Endothelial cell of umbilical vein (primary cell): ENCODE results near the gene PARD3B. TPM values are rescaled to one million over a fixed set of nuclear protein-coding genes. Genes with fewer than 3 reads are reported as not detected.

Experiments used
- BruUV-seq: library from RNA; stranded (reverse); fragments of 400-500 nt; replicated peaks from 2 replicates; lab custom pipeline; 2021; lab: Mats Ljungman, UMichigan
- CTCF ChIA-PET: fragments of 300-600, 350-600 bp; sonication (Branson Sonifier 250); formaldehyde crosslinking; loops from one replicate; lab custom pipeline; 2021; ENCODE audit warnings: antibody characterized with exemption, inconsistent platforms; lab: Charles Lee
- POLR2A ChIA-PET: fragments of 300-600, 350-600 bp; sonication (Branson Sonifier 250); formaldehyde crosslinking; loops from one replicate; lab custom pipeline; 2021; ENCODE audit warnings: antibody characterized with exemption, inconsistent platforms; lab: Charles Lee
- DNase-seq: peaks from one replicate; pipeline ENCODE4 v3.0.0-alpha.2; 2011; ENCODE audit warnings: low read depth, low spot score
- FAIRE-seq: peaks from 2 replicates; lab custom pipeline; 2011; peaks lifted over from hg19 to GRCh38; lab: Jason Lieb, UNC
- H2AFZ ChIP-seq: 2 replicates; pipeline ENCODE4 v1.6.0; 2012; ENCODE audit warnings: low read depth, low read length, control low read depth, inconsistent platforms
- H3K27ac ChIP-seq: 2 replicates; pipeline ENCODE4 v1.5.1; 2011; ENCODE audit warnings: low read depth, mild to moderate bottlenecking, control low read depth, low read length, moderate library complexity; ENCODE audit not compliant: insufficient read depth
- H3K27me3 ChIP-seq, 2 experiments: 2 replicates each; pipeline versions ENCODE4 v1.6.0 to v1.6.1; 2011; ENCODE audit warnings: low read length in 2 of 2, mixed read lengths in 1 of 2; ENCODE audit not compliant: control insufficient read depth in 2 of 2, insufficient read depth in 2 of 2
- H3K36me3 ChIP-seq, 2 experiments: 2 replicates in 1 of 2; 3 replicates in 1 of 2; pipeline ENCODE4 v1.5.1; 2011; ENCODE audit warnings: low read length in 2 of 2, mild to moderate bottlenecking in 1 of 2, moderate library complexity in 1 of 2; ENCODE audit not compliant: control insufficient read depth in 2 of 2, insufficient read depth in 2 of 2; ENCODE audit errors: extremely low read depth in 1 of 2
- H3K4me1 ChIP-seq: 3 replicates; pipeline ENCODE4 v1.5.1; 2011; ENCODE audit warnings: mild to moderate bottlenecking, low read length; ENCODE audit not compliant: control insufficient read depth, insufficient read depth; ENCODE audit errors: extremely low read depth
- H3K4me2 ChIP-seq: 2 replicates; pipeline ENCODE4 v1.6.1; 2011; ENCODE audit warnings: low read length, control low read depth, mixed read lengths; ENCODE audit not compliant: insufficient read depth
- H3K4me3 ChIP-seq, 3 experiments: fragments of 200-600 bp in 1 of 3; sonication (generic), shearing (Covaris generic) in 1 of 3; replicated peaks in 1 of 3; 2 replicates each; pipeline ENCODE4 v1.5.1; 2011 to 2016; ENCODE audit warnings: control low read depth in 3 of 3, low read length in 3 of 3, mild to moderate bottlenecking in 2 of 3, inconsistent platforms in 1 of 3, low read depth in 1 of 3, moderate library complexity in 1 of 3; ENCODE audit not compliant: insufficient read depth in 1 of 3
- H3K79me2 ChIP-seq: 2 replicates; pipeline ENCODE4 v1.6.0; 2012; ENCODE audit warnings: low read length, inconsistent platforms; ENCODE audit not compliant: control insufficient read depth, insufficient read depth
- H3K9ac ChIP-seq: replicated peaks from 2 replicates; pipeline ENCODE3; 2011; ENCODE audit warnings: low read length, control low read depth; ENCODE audit not compliant: insufficient read depth; ENCODE audit errors: extremely low read depth
- H3K9me1 ChIP-seq: replicated peaks from 3 replicates; pipeline ENCODE4 v1.6.0; 2011; ENCODE audit warnings: mild to moderate bottlenecking, low read length; ENCODE audit not compliant: control insufficient read depth, insufficient read depth; ENCODE audit errors: extremely low read depth
- H3K9me3 ChIP-seq: replicated peaks from 2 replicates; pipeline ENCODE4 v1.5.1; 2012; ENCODE audit warnings: low read length, inconsistent platforms; ENCODE audit not compliant: control insufficient read depth, insufficient read depth
- H4K20me1 ChIP-seq: replicated peaks from 2 replicates; pipeline ENCODE3; 2011; ENCODE audit warnings: mild to moderate bottlenecking, low read length; ENCODE audit not compliant: control insufficient read depth, insufficient read depth; ENCODE audit errors: extremely low read depth
- CTCF ChIP-seq, 2 donors: IDR thresholded peaks; 1 replicate in 1 of 2; 2 replicates in 1 of 2; pipeline ENCODE4 v1.5.1; 2011; ENCODE audit warnings: low read length in 2 of 2, mild to moderate bottlenecking in 2 of 2, moderate library complexity in 2 of 2, control low read depth in 1 of 2, inconsistent platforms in 1 of 2, low read depth in 1 of 2; ENCODE audit not compliant: insufficient read depth in 1 of 2; ENCODE audit errors: extremely low read depth in 1 of 2
- EZH2 ChIP-seq: IDR thresholded peaks from 2 replicates; pipeline ENCODE4 v1.6.1; 2012; ENCODE audit warnings: borderline replicate concordance, low read depth, mild to moderate bottlenecking, moderate library complexity, low read length, inconsistent platforms; ENCODE audit not compliant: severe bottlenecking
- FOS ChIP-seq: IDR thresholded peaks from 2 replicates; pipeline ENCODE4 v1.6.1; 2011; ENCODE audit warnings: mild to moderate bottlenecking, low read length, moderate library complexity, borderline replicate concordance; ENCODE audit not compliant: insufficient read depth
- GATA2 ChIP-seq: IDR thresholded peaks from 2 replicates; pipeline ENCODE4 v1.7.0; 2011; ENCODE audit warnings: low read depth, mild to moderate bottlenecking, moderate library complexity, mixed read lengths, low read length; ENCODE audit not compliant: insufficient read length, insufficient read depth
- JUN ChIP-seq: IDR thresholded peaks from 2 replicates; pipeline ENCODE4 v1.6.1; 2011; ENCODE audit warnings: borderline replicate concordance, low read depth; ENCODE audit not compliant: insufficient read length, insufficient read depth
- MYC ChIP-seq: IDR thresholded peaks from one replicate; pipeline ENCODE4 v1.6.1; 2011; ENCODE audit warnings: mild to moderate bottlenecking, low read depth, low read length
- POLR2A ChIP-seq: IDR thresholded peaks from 2 replicates; pipeline ENCODE4 v1.6.1; 2012; ENCODE audit warnings: low read depth, mild to moderate bottlenecking, control low read depth, low read length
- POLR2AphosphoS5 ChIP-seq: IDR thresholded peaks from 2 replicates; pipeline ENCODE4 v1.6.1; 2012; ENCODE audit warnings: low read depth, mild to moderate bottlenecking, control low read depth, low read length, moderate library complexity; ENCODE audit not compliant: insufficient read depth
- dilution Hi-C: fragments of 300-500 bp; cut with MboI; formaldehyde crosslinking; loops from one replicate; pipeline ENCODE4 v1.15.0; 2019; ENCODE audit warnings: low sequenced_read_pairs; ENCODE audit not compliant: extremely low pct_ligation_motif_present
- intact Hi-C: fragments of 100-400 bp; cut with micrococcal nuclease; formaldehyde crosslinking; loops from one replicate; pipeline ENCODE4 v1.10.0; 2022
- polyA plus RNA-seq, 4 experiments: library from polyadenylated mRNA; depleted of rRNA in 3 of 4; stranded (reverse) in 3 of 4; unstranded in 1 of 4; fragments of >200 nt; gene quantifications; 2 replicates each; pipeline versions ENCODE4 v1.2.1 to v1.2.3, GENCODE V29; 2011 to 2012; ENCODE audit warnings: missing spikeins in 1 of 4
- total RNA-seq: library from RNA; stranded (reverse); gene quantifications from 2 replicates; pipeline ENCODE4 v1.2.3, GENCODE V29; 2021
- TF ChIP-seq, protein P1 (sequence below): IDR thresholded peaks from 2 replicates; pipeline ENCODE4 v1.6.1; 2011; ENCODE audit not compliant: insufficient read depth, insufficient read length

PARD3B gene
- total and polyA plus RNA-seq, 2 donors (not counting 3 experiments of a cell fraction or from before 2014, with no cell fraction given), result 2.2 to 30.9 TPM

DNA sequence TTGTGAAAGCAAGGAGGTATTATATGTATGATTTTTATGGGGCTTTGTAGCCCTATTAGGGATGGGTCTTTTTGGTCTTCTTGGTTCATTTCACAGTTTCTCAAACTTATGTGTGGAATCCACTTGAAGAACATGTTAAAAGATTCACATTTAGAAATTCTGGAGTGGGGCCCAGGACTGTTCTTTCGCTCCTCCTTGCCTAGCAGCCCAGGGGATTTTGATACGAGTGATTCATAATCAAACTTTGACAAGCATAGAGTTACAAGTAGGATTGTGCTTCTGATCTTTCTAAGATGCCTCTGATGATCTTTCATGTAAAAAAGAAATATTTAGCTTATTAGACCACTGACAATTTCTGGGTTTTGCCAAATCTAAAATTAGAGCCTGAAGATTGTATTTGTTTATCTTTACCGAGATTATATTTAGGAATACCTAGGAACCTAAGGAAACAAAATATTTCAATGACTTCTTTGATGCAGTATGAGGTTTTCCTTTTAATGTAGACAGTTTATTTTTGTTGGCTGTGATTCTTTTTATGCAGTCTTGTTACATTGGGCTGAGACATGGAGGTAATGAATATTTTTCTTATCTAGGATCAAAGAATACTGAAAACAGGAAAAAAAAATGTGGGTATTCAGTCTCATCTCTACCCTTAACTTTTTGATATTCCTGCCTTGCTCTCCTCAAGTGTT lies 324.0 kb downstream of the PARD3B start:
- DNase-seq, result peak; percentile 53
- H3K9me1 ChIP-seq, result no peaks in the 10 kb centered on the region
- POLR2A ChIA-PET, result no interaction called here
- no peak overlapping the region for H3K27ac ChIP-seq
- no peaks in the 10 kb centered on the region for H3K79me2 ChIP-seq
- no peaks in the 10 kb centered on the region for H3K27me3 ChIP-seq
- no peak overlapping the region for H2AFZ ChIP-seq
- dilution Hi-C loops, result no loop called here
- H3K36me3 ChIP-seq, result no peaks in the 10 kb centered on the region
- no peak overlapping the region for H3K4me3 ChIP-seq
- peaks cover 14% of the 10 kb centered on the region for H3K4me1 ChIP-seq
- peak overlapping the region; percentile 3 for H3K4me2 ChIP-seq
- no peak overlapping the region for H3K9ac ChIP-seq
- intact Hi-C loops, result no loop called here
- TF ChIP-seq GATA2 (no peak), JUN (no peak), POLR2A (no peak), FOS (no peak), MYC (no peak), CTCF (IDR thresholded peaks at IDR 0.05; ENCODE audit: extremely low read depth in 1 of 2, insufficient read depth in 1 of 2, low read depth in 1 of 2, low read length in 2 of 2) (no peak), EZH2 (no peak), POLR2AphosphoS5 (no peak)
- TF ChIP-seq, protein P1, sequence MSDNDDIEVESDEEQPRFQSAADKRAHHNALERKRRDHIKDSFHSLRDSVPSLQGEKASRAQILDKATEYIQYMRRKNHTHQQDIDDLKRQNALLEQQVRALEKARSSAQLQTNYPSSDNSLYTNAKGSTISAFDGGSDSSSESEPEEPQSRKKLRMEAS, result no peak
- no peaks in the 10 kb centered on the region for H3K9me3 ChIP-seq
- no peaks in the 10 kb centered on the region for H4K20me1 ChIP-seq
- CTCF ChIA-PET, result interaction anchor here (5.4 kb wide), 1 partner anchor 807 kb away, joined by 62 read pairs; no protein-coding TSS in a partner anchor
- no peak for FAIRE-seq
- BruUV-seq, result no TSS peak
